WI38 (cell line): ENCODE results near the gene AFAP1.

Experiments
- H3K4me3 ChIP-seq: 2 replicates; pipeline ENCODE4 v1.5.1; 2011; ENCODE audit warnings: low read depth, mild to moderate bottlenecking, control low read depth, low read length
- TF ChIP-seq, protein P1 (sequence below): IDR thresholded peaks from 2 replicates; pipeline ENCODE4 v1.5.1; 2012; ENCODE audit warnings: low read depth, mild to moderate bottlenecking, control low read depth, low read length

Gene AFAP1

DNA sequence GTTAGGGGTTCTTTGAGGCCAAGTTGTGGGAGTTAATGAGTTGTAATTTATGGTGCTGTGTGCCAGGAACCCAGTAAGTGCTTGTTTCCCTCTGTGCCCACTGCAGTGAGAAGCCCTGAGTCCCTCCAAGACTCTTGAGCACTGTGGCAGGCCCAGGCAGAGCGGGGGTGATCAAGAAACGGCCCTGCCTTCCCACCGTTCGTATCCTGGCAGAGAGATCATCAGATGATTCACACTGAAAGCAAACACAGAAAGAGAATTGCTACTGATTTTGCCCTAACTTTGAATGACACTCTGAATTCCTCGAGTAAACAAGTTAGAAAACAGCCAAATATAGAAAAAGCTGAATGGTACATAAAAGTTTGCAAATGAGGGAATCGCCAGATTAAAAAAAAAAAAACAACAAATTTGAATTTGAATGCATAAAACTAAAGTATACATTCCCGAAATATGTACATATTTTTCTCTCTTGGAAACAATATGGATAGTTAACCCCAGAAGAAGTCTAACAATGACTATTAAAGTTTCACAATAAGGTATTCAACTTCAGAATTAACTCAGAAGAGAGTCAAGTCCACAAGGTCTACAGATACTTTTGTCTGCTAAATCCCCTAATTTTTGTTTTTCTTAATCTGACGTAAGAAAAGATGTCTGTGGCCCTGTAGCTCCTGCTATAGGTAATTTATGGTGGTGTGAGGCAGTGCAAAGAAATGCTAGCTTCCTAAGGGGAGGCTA, 71.8 kb downstream of the AFAP1 start:
- H3K4me3 ChIP-seq = no peak overlapping the region
- TF ChIP-seq, protein P1, sequence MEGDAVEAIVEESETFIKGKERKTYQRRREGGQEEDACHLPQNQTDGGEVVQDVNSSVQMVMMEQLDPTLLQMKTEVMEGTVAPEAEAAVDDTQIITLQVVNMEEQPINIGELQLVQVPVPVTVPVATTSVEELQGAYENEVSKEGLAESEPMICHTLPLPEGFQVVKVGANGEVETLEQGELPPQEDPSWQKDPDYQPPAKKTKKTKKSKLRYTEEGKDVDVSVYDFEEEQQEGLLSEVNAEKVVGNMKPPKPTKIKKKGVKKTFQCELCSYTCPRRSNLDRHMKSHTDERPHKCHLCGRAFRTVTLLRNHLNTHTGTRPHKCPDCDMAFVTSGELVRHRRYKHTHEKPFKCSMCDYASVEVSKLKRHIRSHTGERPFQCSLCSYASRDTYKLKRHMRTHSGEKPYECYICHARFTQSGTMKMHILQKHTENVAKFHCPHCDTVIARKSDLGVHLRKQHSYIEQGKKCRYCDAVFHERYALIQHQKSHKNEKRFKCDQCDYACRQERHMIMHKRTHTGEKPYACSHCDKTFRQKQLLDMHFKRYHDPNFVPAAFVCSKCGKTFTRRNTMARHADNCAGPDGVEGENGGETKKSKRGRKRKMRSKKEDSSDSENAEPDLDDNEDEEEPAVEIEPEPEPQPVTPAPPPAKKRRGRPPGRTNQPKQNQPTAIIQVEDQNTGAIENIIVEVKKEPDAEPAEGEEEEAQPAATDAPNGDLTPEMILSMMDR = no peak

DNA sequence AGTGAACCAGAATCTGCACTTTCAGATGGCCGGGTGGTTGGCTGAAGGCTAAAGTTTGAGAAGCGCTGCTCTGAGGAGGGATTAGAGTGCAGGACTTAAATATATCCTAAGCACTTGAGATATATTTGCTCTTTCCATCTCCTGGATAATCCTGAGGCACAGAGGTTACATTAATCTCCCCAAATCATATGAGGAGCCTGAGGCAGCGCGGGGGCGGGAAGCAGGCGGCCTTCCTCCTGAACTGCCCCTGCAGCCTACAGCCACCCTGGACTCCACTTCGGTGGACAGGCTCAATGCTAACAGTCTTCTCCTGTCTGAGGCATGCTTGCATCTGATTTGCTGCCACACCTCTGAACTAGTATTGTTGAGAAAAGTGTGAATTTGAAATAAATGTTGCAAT, 72.5 kb downstream of the AFAP1 start:
- H3K4me3 ChIP-seq = no peak overlapping the region
- TF ChIP-seq, protein P1 = no peak

DNA sequence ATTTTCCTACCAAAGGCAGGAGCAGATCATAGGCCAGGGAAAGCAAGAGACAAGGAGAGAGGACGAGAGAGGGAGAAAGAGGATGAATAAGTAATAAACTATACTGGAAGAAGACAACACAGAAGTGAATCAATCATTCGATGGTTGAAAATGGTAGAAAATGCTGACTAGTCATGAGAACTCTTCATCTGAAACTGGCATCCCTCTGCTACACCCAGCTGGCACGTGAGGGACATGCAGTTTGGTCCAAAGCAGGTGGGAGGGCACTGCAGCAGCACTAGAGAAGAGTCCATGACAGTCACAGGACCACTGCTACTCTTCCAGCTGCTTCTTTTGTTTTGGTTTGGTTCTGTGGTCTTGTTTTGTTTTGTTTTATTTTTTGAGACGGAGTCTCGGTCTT, 74.1 kb downstream of the AFAP1 start:
- TF ChIP-seq, protein P1 = no peak
- no peak overlapping the region for H3K4me3 ChIP-seq

DNA sequence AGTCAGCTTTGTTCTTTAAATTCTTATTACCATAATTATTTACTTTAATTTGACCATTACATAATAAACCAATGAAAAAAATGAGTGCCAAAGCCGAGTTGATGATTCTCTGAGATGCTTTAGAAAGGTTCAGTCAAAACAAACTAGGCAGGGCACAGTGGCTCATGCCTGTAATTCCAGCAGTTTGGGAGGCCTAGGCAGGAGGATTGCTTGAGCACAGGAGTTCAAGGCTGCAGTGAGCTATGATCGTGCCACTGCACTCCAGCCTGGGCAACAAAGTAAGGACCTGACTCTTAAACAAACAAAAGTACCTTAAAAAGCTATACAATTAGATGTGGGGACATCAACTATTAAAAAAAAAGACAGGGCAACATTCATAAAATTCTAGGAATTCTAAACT, 75.0 kb downstream of the AFAP1 start:
- no peak overlapping the region for H3K4me3 ChIP-seq
- TF ChIP-seq, protein P1 = no peak

DNA sequence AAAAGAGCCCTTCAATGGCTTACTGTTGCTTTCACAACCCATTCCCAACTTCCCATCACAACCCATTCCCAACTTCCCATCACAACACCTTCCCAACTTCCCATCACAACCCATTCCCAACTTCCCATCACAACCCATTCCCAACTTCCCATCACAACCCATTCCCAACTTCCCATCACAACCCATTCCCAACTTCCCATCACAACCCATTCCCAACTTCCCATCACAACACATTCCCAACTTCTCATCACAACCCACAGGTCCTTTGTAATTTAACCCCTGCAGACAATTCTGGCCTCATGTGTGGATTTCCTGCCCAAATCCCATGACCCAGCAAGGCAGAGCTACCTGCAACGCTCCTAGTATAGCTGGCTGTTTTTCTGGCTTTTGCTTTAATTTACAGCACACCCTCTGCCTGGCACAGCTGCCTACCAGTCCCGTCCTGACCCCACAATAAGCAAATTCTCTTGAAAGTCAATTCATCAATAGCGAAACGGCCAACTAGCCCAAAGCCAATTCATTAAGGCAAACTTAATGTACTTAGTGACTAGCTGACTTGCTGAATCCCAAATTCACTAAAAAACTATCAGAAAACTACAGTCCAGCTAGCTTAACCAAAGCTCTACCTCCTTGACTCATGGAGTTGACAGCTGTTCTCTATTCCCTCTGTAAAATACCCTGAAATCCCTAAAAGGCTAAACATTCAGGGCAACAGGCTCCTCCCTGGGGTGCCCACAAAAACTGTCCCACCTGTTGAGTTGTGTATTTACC, 75.6 kb downstream of the AFAP1 start:
- H3K4me3 ChIP-seq = no peak overlapping the region
- TF ChIP-seq, protein P1 = no peak

DNA sequence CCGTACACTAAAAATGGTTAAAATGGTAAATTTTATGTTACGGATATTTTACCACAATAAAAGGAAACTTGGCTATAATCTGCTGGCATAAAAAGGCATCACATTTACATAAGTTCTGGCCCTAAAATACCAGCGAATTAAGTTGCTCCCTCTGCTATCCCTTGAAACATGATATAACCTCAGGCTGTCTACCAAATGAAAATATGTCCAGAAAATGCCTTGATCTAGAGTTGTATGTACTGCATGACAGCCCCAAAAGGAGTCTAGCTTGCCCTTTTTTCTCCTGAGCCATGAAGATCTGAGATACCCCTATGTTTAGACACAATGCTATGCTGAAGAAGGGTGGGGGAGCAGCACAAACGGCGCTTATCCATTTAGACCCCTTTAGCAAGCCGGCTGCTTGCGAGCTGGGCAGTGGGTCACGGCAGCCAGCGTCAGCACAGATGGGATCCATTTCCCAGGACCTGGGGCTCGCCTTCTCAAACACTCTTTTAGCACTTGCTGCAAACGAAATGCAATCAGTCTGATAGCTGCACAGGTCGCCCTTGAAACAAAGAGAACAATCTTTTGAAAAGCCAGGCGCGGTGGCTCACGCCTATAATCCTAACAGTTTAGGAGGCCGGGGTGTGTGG, 77.0 kb downstream of the AFAP1 start:
- TF ChIP-seq, protein P1 = no peak
- H3K4me3 ChIP-seq = no peak overlapping the region

DNA sequence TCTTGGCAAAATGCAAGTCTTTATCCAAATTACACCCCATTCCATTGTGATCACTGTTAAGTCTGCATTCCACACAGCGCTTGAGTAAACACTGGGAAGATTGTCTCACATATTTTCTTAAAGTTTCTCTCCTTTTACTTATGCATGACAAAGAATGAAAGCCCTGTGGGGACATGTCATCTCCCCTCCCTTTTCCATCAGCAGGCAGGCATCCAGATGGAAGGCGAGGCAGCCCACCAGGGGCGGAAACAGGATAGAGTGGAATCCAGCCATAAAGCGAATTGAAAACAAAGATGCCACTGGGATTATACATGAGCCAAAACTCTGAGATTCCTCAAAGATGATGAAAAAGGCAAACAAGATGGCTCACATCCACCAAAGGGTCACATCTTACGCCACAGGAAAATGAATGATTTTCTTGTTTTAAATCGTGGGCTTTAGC, 78.2 kb downstream of the AFAP1 start:
- no peak overlapping the region for H3K4me3 ChIP-seq
- TF ChIP-seq, protein P1 = no peak
